Activated CD8-positive, alpha-beta memory T cell treated with anti-CD3 and anti-CD28 coated beads, Interleukin-2, amount 50 U/mL, for 4 hours (primary cell): ENCODE results near the gene ECHDC1.
"Not testable (repeated sequence)": the region's sequence is repeated elsewhere in the genome, so short reads cannot be mapped to it uniquely, and the experiment has no call there.

Experiments used
- DNase-seq: peaks from one replicate; pipeline ENCODE4 v3.0.0-alpha.2; 2020

ECHDC1 gene, protein sequence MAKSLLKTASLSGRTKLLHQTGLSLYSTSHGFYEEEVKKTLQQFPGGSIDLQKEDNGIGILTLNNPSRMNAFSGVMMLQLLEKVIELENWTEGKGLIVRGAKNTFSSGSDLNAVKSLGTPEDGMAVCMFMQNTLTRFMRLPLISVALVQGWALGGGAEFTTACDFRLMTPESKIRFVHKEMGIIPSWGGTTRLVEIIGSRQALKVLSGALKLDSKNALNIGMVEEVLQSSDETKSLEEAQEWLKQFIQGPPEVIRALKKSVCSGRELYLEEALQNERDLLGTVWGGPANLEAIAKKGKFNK

DNA sequence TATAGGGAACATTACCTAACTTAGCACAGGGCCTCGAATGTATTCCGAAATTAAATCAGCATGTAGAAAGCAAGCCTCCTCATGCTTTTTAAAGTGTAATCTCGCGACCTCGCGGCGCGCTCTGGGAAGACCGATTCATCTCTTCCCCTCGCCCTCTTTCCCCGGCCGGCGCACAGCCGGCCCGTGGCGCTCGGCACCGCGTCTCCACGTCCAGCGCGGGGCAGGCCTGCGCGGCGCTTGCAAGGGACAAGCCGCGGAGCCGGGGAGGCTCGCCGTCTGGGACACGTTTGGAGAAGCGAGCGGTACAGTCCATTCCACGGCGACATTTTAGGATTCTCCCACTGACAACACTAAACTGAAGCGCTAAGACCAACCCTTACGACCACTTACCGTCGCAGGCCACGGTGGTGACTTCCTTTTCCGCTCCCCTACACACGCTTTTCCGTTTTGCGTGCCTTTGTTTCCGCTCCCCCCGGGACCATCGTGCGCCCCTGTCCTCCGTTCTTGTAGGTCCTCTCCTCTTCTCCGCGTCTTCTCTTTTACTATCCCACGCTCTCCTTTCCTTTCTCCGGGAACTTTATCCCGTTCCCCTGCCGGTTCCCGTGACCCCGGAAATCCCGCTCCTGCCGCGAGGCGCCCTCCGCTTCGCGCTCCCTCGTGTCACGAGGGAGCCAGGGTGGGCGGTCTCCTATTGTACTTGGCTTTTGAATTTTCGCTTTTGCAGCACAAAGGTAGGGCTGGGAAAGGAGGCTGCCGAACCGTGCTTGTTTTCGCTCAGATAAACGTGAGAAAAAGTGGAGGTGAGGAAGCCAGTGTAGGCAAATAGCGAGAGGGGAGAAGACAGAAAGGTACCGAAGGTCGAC, at the start of gene ECHDC1:
ECHDC1 (minus strand) TSS at position 664 of the 863 bp plus-strand sequence. CDS start 12,581 bp downstream, outside the sequence.
- peak; percentile 72 for DNase-seq

DNA sequence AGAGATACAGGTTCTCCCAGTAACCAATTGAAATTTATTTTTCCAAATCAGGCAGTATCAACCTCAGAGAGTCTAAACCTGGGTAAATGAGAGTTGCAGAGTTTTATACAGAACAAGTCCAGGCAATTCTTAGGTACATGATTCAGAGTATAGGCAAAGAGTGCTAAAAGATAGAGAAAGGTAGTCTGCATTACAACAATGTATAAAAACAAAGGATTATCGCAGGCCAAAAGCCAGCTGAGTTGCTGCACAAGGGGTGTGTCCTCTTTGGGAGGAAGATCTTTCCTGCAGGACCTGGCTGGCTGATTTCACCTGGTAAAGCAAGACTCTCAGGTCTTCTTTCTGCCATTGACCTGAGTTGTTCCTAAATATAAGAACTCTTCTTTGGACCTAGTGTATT, 48.9 kb upstream of the ECHDC1 start:
- no peak for DNase-seq

DNA sequence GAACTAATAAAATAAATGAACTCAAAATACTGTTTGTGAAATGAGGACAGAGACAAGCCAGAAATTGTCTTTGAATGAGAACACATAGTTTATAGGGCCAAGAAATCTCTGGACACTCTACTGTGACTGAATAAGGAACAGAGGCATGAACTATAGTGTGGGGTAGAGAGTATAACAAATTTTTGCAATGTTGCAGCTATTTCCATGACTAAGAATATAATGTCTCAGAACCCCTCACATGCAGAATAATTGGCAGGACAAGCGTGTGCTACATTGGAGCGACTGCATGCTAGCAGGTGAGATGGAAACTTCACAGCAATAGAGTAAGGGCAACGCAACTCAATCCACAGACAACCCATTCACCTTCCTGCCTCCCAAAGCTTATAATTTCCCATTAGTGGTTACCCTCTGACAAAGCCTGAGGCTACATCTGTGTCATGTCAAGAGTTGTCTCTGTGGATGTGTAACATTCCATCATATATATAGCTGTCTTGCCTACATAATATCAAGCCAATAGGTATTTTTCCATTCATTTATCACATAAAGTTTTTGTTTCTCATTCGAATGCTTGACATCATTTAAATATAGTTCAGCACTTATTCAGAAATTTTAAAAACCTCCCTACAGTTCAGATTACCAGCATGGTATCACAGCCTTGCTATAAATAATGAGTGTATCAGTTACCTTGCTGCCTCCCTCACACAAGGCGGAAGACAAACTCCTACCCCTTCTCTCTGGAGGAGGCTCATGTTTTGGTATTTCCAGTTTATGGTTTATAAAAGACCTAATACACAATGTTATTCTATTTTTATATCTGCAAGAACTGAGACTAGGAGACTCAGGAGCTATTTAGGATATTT, 47.9 kb upstream of the ECHDC1 start:
- no peak for DNase-seq

DNA sequence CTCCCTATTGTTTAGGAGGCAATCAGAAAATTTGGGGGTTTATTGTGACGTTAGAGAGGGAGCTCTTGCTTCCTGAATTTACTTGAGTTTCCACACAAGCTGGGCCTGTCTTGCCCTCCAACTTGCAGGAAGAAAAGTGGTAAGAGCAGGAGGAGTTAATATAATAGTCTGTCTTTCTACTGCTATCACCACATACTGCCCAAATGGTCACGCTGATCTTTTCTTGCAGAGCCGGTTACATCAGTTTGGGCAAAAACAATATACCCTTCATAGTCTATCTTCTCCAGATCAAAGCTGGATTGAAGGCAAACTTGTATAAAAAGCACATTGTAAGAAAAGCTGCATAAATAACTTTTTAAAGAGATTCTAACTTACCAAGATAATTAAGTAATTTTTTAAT, 46.3 kb upstream of the ECHDC1 start:
- no peak for DNase-seq

DNA sequence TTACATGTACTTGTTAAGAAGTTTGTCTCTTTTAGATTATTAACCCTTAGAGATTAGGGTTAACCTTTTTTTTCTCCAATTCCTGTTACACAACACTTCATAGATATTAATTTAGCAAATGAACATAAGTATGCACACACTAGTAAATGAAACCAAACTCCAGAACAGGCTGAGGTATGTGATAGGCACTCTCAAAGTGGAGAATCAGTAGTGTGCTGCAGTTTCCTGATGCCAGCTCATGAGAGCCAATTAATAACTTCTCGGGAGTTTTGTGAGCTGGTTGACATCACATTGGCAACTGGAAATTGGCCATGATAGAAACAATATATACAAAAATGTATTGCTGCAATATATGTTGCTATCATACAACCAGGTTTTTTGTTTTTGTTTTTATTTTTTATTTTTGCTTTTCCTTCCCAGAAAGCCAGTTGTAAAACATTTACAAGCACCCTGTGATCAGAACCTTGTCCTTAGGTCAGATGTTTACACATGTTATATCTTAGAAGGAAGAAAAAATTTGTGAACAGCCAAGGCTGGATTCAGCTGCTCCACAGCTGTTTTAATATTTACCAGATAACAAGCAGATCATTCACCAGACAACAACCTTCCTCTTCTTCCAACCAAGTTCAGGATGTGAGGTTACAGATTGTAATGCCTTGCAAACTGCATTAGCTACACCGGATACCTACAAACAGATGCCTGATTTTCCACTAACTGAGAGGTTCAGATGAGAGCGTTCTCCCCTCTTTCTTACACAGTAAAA, 42.4 kb upstream of the ECHDC1 start:
- no peak for DNase-seq

DNA sequence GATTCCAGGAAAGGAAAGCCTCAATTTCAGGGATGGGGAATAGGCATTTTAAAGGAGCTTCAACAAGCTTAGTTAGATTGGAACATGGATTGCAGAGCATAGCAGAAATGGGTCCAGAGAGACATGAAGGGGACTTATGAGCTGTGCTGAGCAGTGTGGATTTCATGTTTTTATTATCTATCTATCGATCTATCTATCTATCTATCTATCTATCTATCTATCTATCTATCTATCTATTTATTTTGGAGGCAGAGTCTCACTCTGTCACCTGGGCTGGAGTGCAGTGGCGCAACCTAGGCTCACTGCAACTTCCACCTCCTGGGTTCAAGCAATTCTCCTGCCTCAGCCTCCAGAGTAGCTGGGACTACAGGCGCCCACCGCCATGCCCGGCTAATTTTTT, 41.4 kb upstream of the ECHDC1 start:
- DNase-seq, result not testable (repeated sequence)

DNA sequence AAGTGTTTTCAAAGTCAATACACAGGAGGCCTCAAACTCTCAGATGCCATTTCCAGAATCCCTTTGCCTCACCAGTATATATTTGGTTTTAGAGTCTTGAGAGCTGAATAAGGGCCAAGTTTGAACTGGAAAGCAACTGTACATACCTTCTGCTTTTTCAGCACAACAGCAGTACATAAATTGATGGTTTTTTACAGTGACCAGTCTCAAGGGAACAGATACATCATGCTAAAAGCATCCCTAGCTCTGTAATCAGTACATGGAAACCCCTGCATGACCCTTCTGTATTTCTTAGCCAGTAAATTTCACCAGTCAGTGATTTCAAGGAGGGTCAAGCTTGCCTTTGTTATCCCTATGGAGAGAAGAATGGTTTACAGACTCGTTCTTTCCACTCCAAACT, 40.6 kb upstream of the ECHDC1 start:
- DNase-seq, result no peak

DNA sequence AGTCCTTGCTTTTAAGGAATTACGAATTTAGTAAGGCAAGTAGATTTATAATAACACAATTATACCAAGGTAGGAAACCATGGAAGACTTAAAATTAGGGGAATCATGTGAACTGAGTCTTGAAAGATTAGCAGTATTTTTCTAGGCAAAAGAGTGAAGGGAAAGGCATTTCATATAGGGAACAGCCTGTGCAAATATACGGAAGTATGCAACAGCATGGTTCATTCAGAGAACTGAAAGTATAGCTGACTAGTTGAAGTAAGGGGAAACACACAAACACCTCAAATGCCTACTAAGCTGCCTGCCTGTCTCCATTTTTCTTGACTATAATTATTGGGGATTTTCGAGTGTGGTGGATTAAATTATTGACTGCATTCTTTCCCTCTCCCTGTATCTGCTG, 39.0 kb upstream of the ECHDC1 start:
- DNase-seq, result no peak

DNA sequence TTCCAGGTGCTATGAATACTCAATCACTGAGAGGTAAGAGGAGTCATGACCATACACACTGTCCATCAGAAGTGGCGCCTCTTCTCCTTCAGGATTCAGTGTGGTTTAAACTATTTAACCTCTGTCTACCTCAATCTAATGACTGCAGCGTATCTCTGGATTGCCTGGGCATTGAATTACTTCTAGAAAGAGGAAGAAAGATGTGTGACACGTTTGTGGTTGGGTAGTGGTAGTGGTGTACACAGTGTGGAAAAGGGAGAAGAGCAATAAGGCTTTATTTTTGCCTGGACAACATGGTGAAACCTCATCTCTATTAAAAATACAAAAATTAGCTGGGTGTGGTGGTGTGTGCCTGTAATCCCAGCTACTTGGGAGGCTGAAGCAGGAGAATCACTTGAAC, 38.0 kb upstream of the ECHDC1 start:
- no peak for DNase-seq

DNA sequence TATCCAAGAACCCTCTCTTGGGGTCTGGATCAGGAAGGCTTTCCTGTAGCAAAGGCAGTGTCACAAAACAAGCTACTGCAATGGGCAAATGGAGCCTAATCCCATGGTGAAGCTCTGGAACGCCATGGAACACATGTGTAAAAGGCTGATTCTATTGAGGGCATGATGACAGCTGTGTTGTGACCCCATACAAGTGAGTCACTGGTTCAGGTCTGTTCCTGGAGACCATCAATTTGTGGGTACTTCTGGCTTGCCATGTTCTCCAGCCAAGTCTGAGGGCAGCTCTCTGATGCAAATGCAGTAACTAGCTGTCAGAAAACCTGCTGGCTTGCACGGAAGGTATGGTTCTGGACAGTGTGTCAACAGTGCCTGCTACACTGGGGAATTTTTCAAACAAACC, 33.3 kb upstream of the ECHDC1 start:
- DNase-seq, result no peak

DNA sequence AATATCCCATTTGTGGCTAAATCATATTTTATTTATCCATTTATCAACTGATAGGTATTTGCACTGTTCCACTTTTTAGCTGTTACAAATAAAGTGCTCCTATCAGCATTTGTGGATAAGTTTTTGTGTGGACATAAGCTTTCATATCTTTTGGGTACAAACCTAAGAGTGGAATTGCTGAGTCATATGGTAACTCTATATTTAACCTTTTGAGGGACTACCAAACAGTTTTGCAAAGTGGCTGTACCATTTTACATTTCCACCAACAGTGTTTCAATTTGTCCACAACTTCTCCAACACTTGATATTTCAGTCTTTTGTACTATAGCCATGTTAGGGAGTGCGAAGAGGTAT, 23.6 kb upstream of the ECHDC1 start:
- no peak for DNase-seq

DNA sequence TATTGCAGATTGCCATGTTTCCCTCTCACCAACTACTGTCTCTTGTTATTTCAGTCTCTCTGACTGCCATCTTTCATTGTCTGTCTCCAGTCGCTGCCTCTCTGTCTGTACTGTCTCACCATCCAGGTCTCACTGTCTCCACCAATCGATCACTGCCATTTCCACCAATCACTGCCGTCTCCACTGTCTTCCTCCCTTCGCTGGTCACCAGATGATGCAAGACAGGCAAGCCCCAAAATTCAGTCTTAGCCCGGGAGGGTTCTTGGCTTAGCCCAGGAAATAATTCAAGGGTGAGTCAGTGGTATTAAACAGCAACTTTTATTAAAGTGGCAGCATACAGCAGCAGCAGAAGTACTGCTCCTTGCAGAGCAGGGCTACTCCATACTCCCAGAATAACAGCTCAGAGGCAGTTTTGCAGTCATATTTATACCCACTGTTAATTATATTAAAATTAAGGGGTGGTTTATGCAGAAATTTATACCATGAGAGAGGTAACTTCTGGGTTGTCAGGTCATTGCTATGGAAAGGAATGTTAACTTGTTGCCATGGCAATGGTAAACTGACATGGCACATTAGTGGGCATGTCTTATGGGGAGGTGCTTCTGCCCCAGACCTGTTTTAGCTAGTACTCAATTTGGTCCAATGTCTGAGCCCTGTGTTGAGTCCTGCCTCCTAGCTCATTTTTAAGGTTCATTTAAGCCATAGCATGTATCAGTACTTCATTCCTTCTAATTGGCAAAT, 23.0 kb upstream of the ECHDC1 start:
- DNase-seq, result no peak

DNA sequence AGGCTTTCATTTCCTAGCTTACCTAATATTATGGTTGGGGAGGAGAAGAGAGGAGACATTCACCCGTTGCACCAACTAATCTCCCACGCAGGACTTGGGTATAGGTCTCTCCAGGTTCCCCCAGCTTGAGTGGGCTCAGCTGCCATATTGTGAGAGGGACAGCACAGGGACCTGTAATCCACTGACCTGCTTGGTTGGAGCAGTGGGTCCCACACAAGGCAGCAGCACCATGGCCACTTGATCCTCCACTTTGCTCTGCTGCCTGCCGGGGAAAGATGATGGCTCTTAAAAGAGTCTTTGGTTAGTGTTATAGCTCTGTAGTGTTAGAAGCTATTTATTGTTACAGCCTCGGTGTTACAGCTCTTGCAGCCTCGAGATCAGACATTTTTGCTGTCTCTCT, 22.5 kb upstream of the ECHDC1 start:
- DNase-seq, result no peak

DNA sequence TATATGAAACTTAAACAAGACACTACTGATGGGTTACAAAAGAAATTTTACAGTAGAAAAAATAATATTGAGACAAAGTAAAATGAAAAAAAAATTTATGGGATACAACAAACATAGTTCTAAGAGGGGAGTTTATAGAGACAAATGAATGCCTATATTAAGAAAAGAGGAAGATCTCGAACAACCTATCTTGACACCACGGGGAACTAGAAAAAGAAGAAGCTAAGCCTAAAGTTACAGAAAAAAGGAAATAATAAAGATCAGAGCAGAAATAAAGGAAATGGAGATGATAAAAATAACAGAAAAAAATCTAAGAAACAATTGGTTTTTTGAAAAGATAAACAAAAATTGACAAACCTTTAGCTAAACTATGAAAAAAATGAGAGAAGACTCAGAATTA, 9.1 kb upstream of the ECHDC1 start:
- DNase-seq, result no peak

DNA sequence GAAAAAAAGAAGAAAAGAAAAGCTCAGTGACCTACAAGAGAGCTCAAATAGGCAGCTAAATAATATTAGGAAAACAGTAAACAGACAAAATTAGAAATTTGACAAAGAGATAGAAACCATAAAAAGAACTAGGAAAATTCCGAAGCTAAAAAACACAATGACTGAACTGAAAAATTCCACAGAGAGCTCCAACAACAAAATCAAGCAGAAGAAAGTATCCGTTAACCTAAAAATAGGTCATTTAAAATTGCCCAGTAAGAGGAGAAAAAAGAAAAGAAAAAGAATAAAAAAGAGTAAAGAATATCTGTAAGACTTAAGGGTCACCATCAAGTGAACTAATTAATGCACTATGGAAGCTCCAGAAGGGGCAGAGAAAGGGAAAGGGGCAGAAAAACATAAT, 6.6 kb upstream of the ECHDC1 start:
- DNase-seq, result no peak

DNA sequence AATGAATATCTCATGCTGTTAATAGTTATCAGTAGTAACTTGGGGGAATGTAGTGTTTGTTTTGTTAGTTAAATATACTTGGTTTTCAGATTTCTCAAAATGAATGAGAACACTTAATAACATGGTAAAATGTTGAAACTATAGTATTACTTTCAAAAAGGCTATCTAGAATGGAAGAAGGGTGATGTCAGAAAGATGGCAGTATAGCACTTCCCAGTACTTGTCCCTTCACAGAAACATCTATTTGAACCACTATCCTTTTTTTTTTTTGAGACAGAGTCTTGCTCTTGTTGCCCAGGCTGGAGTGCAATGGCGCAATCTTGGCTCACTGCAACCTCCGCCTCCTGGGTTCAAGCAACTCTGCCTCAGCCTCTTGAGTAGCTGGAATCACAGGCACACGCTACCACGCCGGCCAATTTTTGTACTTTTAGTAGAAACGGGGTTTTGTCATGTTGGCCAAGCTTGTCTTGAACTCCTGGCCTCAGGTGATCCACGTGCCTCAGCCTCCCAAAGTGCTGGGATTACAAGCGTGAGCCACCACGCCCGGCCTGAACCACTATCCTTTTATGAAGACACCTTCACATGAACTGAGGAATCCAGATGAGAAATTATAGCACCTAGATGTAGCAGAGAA, 4.7 kb upstream of the ECHDC1 start:
- no peak for DNase-seq

DNA sequence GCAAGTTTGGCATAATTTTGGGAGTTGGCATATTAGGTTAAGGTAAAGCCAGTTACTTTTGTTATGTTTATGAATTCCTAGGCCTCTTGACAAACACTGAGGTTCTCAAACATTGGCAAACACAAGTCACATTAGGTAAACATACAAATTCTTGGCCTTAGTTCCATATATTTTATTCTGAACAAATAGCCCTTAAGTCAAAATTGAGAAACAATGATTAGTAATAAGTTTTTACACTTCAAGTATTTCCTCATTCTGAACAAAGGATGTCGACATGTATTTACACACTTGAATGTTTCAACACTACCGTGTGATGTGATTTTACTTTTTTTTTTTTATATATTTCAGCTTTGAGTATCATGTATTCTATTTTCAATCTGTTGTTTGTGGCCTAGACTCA, 3.8 kb upstream of the ECHDC1 start:
- no peak for DNase-seq

DNA sequence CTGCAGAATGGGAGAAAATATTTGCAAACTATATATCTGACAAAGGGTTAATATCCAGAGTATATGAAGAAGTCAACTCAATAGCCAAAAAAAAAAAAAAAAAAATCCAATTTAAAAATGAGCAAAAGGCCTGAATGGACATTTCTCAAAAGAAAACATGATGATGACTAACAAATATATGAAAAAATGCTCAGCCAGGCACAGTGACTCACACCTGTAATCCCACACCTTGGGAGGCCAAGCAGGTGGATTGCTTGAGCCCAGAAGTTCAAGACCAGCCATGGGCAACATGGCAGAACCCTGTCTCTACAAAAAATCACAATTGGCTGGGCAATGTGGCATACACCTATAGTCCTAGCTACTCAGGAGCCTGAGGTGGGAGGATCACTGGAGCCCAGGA, 2.1 kb upstream of the ECHDC1 start:
- DNase-seq, result no peak

DNA sequence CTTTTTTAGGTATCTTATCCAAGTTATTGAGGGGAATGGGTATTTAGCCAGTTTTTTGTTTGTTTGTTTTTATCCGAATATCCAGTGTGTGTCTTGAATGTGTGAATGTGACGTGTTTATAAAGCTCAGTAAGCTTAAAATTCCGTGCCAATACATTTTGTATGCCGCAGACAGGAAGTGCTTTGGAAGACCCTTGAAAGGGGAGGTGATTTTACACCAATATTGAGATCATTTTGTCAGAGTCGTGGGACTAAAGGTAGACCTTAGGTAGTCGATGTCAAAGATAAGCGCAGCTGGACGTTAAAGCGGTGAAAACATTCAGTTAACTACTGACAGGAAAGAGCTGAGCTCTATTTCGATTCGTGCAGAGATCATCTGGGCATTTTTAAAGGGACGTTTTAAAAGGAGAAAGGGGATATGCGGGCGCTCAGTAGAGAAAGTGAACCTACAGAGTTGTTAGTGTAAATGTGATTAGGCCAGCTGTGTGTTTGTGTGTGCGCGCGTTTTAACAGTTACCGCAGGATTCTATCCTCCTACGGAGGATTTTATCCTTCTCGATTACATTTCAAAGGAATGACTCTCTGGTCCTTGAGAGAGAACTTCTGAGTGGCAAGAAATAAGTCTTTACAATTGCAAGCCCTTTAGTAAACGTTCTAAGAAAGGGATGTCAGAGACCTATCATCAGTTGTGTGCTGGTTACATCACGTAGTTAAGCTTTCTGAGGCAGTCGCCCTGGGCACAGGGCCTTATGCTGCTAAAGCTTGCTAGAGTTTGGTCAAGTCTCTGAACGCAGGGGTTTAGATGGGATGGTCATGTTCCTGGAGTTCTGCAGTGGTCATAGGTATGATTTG, 625 bp upstream of the ECHDC1 start:
- no peak for DNase-seq

DNA sequence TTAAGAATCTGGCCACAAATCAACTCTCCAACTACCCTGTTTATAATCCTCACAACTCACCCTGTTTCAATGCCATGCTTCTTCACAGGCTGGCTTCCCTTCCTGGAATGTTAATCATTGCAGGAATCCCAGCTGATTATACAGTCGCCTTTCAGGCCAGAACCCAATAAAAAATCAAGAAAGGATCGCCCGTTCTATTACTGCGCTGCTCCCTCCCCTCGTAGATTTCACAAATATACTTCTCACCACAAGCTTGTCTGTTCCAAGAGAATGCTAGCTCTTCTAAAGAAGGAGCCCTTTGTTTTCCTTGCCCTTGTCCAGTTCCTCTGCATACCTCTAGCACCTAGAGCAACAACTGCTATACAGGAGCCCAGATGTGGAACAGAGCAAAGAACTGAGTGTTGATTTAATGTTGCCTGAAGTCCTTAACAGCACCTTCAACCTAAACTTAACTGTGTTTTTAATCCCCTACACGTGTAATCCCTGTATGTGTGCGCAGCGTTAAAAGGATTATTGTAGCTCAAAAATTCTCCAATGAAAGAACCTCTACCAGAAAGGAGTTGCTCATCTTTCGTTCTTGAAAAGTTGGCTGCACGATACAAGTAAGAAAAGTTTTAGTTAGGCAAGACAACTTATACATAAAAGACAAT, 988 bp downstream of the ECHDC1 start:
- no peak for DNase-seq
